A549 (cell line): Measurements from ENCODE around the gene ELOB. TPM values are rescaled to one million over a fixed set of nuclear protein-coding genes. Genes with fewer than 3 reads are reported as not detected.

Experiments
- BHLHE40 ChIP-seq: IDR thresholded peaks from 2 replicates; pipeline ENCODE4 v1.6.1; 2012; ENCODE audit warnings: low read depth, low read length, inconsistent platforms
- CBX2 ChIP-seq: fragments of 200-600 bp; sonication (generic); IDR thresholded peaks from 2 replicates; pipeline ENCODE4 v1.6.1; 2016; ENCODE audit warnings: low read depth, mild to moderate bottlenecking, borderline replicate concordance
- CBX8 ChIP-seq: fragments of 200-600 bp; sonication (generic); IDR thresholded peaks from 2 replicates; pipeline ENCODE4 v1.6.1; 2016
- CEBPB ChIP-seq, 2 experiments: fragments of >200 bp in 1 of 2; sonication (Bioruptor Twin) in 1 of 2; formaldehyde crosslinking in 1 of 2; IDR thresholded peaks; 2 replicates each; pipeline ENCODE4 v1.6.1; 2012 to 2016
- CHD4 ChIP-seq: fragments of 200-600 bp; sonication (generic); IDR thresholded peaks from 2 replicates; pipeline ENCODE4 v1.6.1; 2016; ENCODE audit warnings: antibody characterized with exemption, mild to moderate bottlenecking, borderline replicate concordance
- EHF ChIP-seq: fragments of 250-450 bp; sonication (Bioruptor Pico); IDR thresholded peaks from 2 replicates; pipeline ENCODE4 v1.5.0; 2020; ENCODE audit warnings: mild to moderate bottlenecking
- ESRRA ChIP-seq: fragments of 150-350 bp; IDR thresholded peaks from 2 replicates; pipeline ENCODE4 v1.6.1; 2014; ENCODE audit warnings: mild to moderate bottlenecking, low read length, borderline replicate concordance
- FOSB ChIP-seq: fragments of 250-450 bp; sonication (Bioruptor Pico); IDR thresholded peaks from 2 replicates; pipeline ENCODE4 v1.5.0; 2020; ENCODE audit warnings: mild to moderate bottlenecking, moderate library complexity
- FOSL2 ChIP-seq, 2 experiments: fragments of 450-650 bp in 1 of 2; fragments of >200 bp in 1 of 2; sonication (Bioruptor Twin) in 1 of 2; formaldehyde crosslinking; IDR thresholded peaks; 2 replicates each; pipeline versions ENCODE4 v1.5.0 to v1.6.1; 2016 to 2020; ENCODE audit warnings: mild to moderate bottlenecking in 1 of 2, moderate library complexity in 1 of 2
- FOXS1 ChIP-seq: fragments of 250-450 bp; sonication (Bioruptor Pico); IDR thresholded peaks from 2 replicates; pipeline ENCODE4 v1.5.0; 2020; ENCODE audit warnings: mild to moderate bottlenecking, moderate library complexity
- GATA3 ChIP-seq: IDR thresholded peaks from 2 replicates; pipeline ENCODE4 v1.6.1; 2012; ENCODE audit warnings: borderline replicate concordance
- HDAC2 ChIP-seq: fragments of 200-600 bp; sonication (generic); IDR thresholded peaks from 2 replicates; pipeline ENCODE4 v1.6.1; 2016
- HEYL ChIP-seq: fragments of 250-450 bp; sonication (Bioruptor Pico); IDR thresholded peaks from 2 replicates; pipeline ENCODE4 v1.8.0; 2021; ENCODE audit warnings: mild to moderate bottlenecking, moderate library complexity
- HOXA7 ChIP-seq: fragments of 250-450 bp; sonication (Bioruptor Pico); IDR thresholded peaks from 2 replicates; pipeline ENCODE4 v1.5.0; 2020; ENCODE audit warnings: mild to moderate bottlenecking, moderate library complexity
- HOXB13 ChIP-seq: fragments of 250-450 bp; sonication (Bioruptor Pico); IDR thresholded peaks from 2 replicates; pipeline ENCODE4 v1.5.0; 2020; ENCODE audit warnings: low read depth, mild to moderate bottlenecking, moderate library complexity
- HOXB5 ChIP-seq: fragments of 250-450 bp; sonication (Bioruptor Pico); IDR thresholded peaks from 2 replicates; pipeline ENCODE4 v1.5.0; 2020; ENCODE audit warnings: mild to moderate bottlenecking, moderate library complexity
- JUN ChIP-seq, 2 experiments: fragments of >200 bp; sonication (Bioruptor Twin); formaldehyde crosslinking; IDR thresholded peaks; 2 replicates in 1 of 2; 3 replicates in 1 of 2; pipeline ENCODE4 v1.6.1; 2016 to 2017
- JUNB ChIP-seq: fragments of >200 bp; sonication (Bioruptor Twin); formaldehyde crosslinking; IDR thresholded peaks from 2 replicates; pipeline ENCODE4 v1.6.1; 2016
- KDM1A ChIP-seq: fragments of 200-600 bp; sonication (generic); IDR thresholded peaks from 2 replicates; pipeline ENCODE4 v1.6.1; 2016; ENCODE audit warnings: low read depth, mild to moderate bottlenecking
- KDM5A ChIP-seq: fragments of 200-600 bp; sonication (generic); IDR thresholded peaks from 2 replicates; pipeline ENCODE4 v1.6.1; 2016; ENCODE audit warnings: antibody characterized with exemption, mild to moderate bottlenecking
- MAFK ChIP-seq: fragments of 450-650 bp; IDR thresholded peaks from 2 replicates; pipeline ENCODE4 v1.6.1; 2014; ENCODE audit not compliant: partially characterized antibody
- MYC ChIP-seq: IDR thresholded peaks from 2 replicates; pipeline ENCODE4 v1.6.1; 2012; ENCODE audit warnings: mild to moderate bottlenecking, inconsistent platforms, low read length, improper control_type of control experiment, borderline replicate concordance
- NPAS2 ChIP-seq: fragments of 250-450 bp; sonication (Bioruptor Pico); IDR thresholded peaks from 2 replicates; pipeline ENCODE4 v1.8.0; 2022; ENCODE audit warnings: mild to moderate bottlenecking, moderate library complexity, borderline replicate concordance
- NR3C1 ChIP-seq: fragments of >200 bp; sonication (Bioruptor Twin); formaldehyde crosslinking; IDR thresholded peaks from 3 replicates; pipeline ENCODE4 v1.6.1; 2017
- PHF8 ChIP-seq: fragments of 200-600 bp; sonication (generic); IDR thresholded peaks from 2 replicates; pipeline ENCODE4 v1.6.1; 2016; ENCODE audit warnings: low read depth, mild to moderate bottlenecking, antibody characterized with exemption, moderate library complexity, borderline replicate concordance
- POLR2AphosphoS2 ChIP-seq: conservative IDR thresholded peaks from 2 replicates; pipeline ENCODE4 v1.6.1; 2012; ENCODE audit warnings: low read length, improper control_type of control experiment, inconsistent platforms
- RAD21 ChIP-seq, 2 experiments: fragments of >200 bp in 1 of 2; sonication (Bioruptor Twin) in 1 of 2; formaldehyde crosslinking in 1 of 2; IDR thresholded peaks in 1 of 2; conservative IDR thresholded peaks in 1 of 2; 2 replicates in 1 of 2; 3 replicates in 1 of 2; pipeline ENCODE4 v1.6.1; 2012 to 2018; ENCODE audit warnings: inconsistent platforms in 1 of 2
- RARB ChIP-seq: fragments of 250-450 bp; sonication (Bioruptor Pico); IDR thresholded peaks from 2 replicates; pipeline ENCODE4 v1.8.0; 2021; ENCODE audit warnings: mild to moderate bottlenecking, moderate library complexity
- RNF2 ChIP-seq: fragments of 200-600 bp; sonication (generic); IDR thresholded peaks from 2 replicates; pipeline ENCODE4 v1.6.1; 2016; ENCODE audit warnings: low read depth, mild to moderate bottlenecking, antibody characterized with exemption, moderate library complexity, borderline replicate concordance
- TP53 ChIP-seq: fragments of 250-450 bp; sonication (Bioruptor Pico); IDR thresholded peaks from 2 replicates; pipeline ENCODE4 v1.5.0; 2021; ENCODE audit warnings: mild to moderate bottlenecking, moderate library complexity
- ZC3H11A ChIP-seq: fragments of 450-650 bp; IDR thresholded peaks from 2 replicates; pipeline ENCODE4 v1.6.1; 2014; ENCODE audit warnings: antibody characterized with exemption, mild to moderate bottlenecking
- polyA plus RNA-seq, 4 experiments: library from polyadenylated mRNA; depleted of rRNA in 3 of 4; stranded (reverse); fragments of >200 nt; fragmentation: RNase III in 1 of 4; extraction: RNeasy Plus Mini Kit Qiagen cat#74134 plus additional on column Dnase treatment in 1 of 4; gene quantifications; 2 replicates in 3 of 4; 3 replicates in 1 of 4; pipeline ENCODE4 v1.2.3, GENCODE V29; 2011 to 2017
- TF ChIP-seq, protein P1 (sequence below): fragments of 250-450 bp; sonication (Bioruptor Pico); IDR thresholded peaks from 2 replicates; pipeline ENCODE4 v1.5.0; 2021; ENCODE audit warnings: mild to moderate bottlenecking, moderate library complexity, borderline replicate concordance
- TF ChIP-seq, protein P2 (sequence below): fragments of >200 bp; sonication (Bioruptor Twin); formaldehyde crosslinking; IDR thresholded peaks from 3 replicates; pipeline ENCODE4 v1.5.1; 2016
- TF ChIP-seq, protein P3 (sequence below): IDR thresholded peaks from 2 replicates; pipeline ENCODE4 v1.6.1; 2012; ENCODE audit warnings: low read depth, borderline replicate concordance
- TF ChIP-seq, protein P4 (sequence below): fragments of >200 bp; sonication (Bioruptor Twin); formaldehyde crosslinking; IDR thresholded peaks from 3 replicates; pipeline ENCODE4 v1.6.1; 2016
- TF ChIP-seq, protein P5 (sequence below): fragments of 250-450 bp; sonication (Bioruptor Pico); IDR thresholded peaks from 2 replicates; pipeline ENCODE4 v1.5.0; 2020; ENCODE audit warnings: low read depth, mild to moderate bottlenecking, moderate library complexity
- TF ChIP-seq, protein P6 (sequence below): IDR thresholded peaks from 2 replicates; pipeline ENCODE4 v1.6.1; 2012

The ELOB gene
- polyA plus RNA-seq, 2 of the 4 experiments (the other 2 are of a cell fraction): 136 to 494 TPM

DNA sequence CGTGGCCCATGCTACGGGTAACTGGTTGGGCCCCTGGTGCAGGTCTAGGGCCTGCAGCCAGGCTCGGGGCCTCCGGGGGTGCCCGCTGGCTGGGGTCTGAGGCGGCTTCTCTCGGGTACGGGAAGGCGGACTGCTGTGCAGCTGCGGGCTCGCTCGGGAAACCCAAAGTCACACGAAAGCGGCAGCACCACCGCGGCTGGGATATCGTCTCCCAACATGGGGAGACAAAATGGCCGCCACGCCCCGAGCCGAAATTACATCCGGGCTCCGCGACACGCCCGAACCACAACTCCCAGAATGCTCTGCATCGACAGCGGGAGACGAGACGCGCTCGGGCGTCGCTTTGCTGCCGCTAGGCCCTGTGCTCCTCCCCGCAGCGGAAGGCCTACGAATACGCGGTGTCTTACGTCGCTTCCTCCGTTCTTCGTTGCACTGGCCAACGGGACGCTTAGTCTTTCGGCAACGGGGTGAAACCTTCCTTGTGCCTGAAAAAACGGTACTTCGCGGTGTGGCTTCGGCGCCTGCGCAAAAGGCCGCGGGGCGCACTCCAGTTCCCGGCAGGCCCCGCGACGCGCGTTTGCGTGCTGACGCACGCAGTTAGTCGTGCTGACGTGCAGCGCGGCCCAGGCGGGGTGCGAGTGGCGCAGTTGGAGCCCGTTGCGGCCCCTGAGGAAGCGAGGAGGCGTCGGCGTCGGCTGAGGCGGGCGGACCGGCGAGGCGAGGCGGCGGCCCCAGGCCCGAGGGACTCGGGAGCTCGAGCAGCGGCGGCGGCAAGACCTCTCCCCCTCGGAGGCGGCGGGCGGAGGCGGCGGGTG, 24.8 kb downstream of the ELOB start, which contains the start of gene SRRM2 (continued):
- TF ChIP-seq, protein P1, sequence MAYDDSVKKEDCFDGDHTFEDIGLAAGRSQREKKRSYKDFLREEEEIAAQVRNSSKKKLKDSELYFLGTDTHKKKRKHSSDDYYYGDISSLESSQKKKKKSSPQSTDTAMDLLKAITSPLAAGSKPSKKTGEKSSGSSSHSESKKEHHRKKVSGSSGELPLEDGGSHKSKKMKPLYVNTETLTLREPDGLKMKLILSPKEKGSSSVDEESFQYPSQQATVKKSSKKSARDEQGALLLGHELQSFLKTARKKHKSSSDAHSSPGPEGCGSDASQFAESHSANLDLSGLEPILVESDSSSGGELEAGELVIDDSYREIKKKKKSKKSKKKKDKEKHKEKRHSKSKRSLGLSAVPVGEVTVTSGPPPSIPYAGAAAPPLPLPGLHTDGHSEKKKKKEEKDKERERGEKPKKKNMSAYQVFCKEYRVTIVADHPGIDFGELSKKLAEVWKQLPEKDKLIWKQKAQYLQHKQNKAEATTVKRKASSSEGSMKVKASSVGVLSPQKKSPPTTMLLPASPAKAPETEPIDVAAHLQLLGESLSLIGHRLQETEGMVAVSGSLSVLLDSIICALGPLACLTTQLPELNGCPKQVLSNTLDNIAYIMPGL (CRISPR knock-in tag): no peak
- TF ChIP-seq BHLHE40 (no peak), EHF (CRISPR knock-in tag) (peak; percentile 92; the same call in 1 of the 2 replicates), JUNB (no peak), HDAC2 (peak; percentile 36; the same call in 1 of the 2 replicates), RNF2 (peak; percentile 86; the same call in 1 of the 2 replicates), KDM5A (no peak), HOXB13 (CRISPR knock-in tag) (peak; percentile 96), GATA3 (no peak), CBX8 (no peak), RARB (CRISPR knock-in tag) (no peak), FOXS1 (CRISPR knock-in tag) (peak; percentile 58; the same call in 1 of the 2 replicates), HEYL (CRISPR knock-in tag) (peak; percentile 92), NR3C1 (no peak), CBX2 (no peak), HOXB5 (CRISPR knock-in tag) (peak; percentile 95), CEBPB (IDR thresholded peaks at IDR 0.05) (no peak), RAD21 (conservative IDR thresholded peaks at IDR 0.05 in 1 of 2, IDR thresholded peaks at IDR 0.05 in 1 of 2) (no peak), KDM1A (no peak), JUN (IDR thresholded peaks at IDR 0.05) (peak; percentile 19 to 96; a peak in 3 of 5 replicates), NPAS2 (CRISPR knock-in tag) (no peak), MYC (peak; percentile 28; the same call in 1 of the 2 replicates), TP53 (peak; percentile 89; the same call in 1 of the 2 replicates), PHF8 (peak; percentile 89), ESRRA (no peak), HOXA7 (CRISPR knock-in tag) (no peak), POLR2AphosphoS2 (no peak), ZC3H11A (no peak), CHD4 (no peak), FOSL2 (IDR thresholded peaks at IDR 0.05) (no peak), FOSL2 (CRISPR knock-in tag; IDR thresholded peaks at IDR 0.05) (0 out of 2 replicates have a peak, but pooled peaks have one; percentile 21), FOSB (CRISPR knock-in tag) (no peak), MAFK (peak; percentile 92)
- TF ChIP-seq, protein P2, sequence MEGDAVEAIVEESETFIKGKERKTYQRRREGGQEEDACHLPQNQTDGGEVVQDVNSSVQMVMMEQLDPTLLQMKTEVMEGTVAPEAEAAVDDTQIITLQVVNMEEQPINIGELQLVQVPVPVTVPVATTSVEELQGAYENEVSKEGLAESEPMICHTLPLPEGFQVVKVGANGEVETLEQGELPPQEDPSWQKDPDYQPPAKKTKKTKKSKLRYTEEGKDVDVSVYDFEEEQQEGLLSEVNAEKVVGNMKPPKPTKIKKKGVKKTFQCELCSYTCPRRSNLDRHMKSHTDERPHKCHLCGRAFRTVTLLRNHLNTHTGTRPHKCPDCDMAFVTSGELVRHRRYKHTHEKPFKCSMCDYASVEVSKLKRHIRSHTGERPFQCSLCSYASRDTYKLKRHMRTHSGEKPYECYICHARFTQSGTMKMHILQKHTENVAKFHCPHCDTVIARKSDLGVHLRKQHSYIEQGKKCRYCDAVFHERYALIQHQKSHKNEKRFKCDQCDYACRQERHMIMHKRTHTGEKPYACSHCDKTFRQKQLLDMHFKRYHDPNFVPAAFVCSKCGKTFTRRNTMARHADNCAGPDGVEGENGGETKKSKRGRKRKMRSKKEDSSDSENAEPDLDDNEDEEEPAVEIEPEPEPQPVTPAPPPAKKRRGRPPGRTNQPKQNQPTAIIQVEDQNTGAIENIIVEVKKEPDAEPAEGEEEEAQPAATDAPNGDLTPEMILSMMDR: no peak
- TF ChIP-seq, protein P3, sequence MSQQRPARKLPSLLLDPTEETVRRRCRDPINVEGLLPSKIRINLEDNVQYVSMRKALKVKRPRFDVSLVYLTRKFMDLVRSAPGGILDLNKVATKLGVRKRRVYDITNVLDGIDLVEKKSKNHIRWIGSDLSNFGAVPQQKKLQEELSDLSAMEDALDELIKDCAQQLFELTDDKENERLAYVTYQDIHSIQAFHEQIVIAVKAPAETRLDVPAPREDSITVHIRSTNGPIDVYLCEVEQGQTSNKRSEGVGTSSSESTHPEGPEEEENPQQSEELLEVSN: peak; percentile 90
- TF ChIP-seq, protein P4, sequence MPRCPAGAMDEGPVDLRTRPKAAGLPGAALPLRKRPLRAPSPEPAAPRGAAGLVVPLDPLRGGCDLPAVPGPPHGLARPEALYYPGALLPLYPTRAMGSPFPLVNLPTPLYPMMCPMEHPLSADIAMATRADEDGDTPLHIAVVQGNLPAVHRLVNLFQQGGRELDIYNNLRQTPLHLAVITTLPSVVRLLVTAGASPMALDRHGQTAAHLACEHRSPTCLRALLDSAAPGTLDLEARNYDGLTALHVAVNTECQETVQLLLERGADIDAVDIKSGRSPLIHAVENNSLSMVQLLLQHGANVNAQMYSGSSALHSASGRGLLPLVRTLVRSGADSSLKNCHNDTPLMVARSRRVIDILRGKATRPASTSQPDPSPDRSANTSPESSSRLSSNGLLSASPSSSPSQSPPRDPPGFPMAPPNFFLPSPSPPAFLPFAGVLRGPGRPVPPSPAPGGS: peak; percentile 84; the same call in 2 of the 3 replicates
- TF ChIP-seq, protein P5, sequence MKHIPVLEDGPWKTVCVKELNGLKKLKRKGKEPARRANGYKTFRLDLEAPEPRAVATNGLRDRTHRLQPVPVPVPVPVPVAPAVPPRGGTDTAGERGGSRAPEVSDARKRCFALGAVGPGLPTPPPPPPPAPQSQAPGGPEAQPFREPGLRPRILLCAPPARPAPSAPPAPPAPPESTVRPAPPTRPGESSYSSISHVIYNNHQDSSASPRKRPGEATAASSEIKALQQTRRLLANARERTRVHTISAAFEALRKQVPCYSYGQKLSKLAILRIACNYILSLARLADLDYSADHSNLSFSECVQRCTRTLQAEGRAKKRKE (CRISPR knock-in tag): peak; percentile 91
- TF ChIP-seq, protein P6, sequence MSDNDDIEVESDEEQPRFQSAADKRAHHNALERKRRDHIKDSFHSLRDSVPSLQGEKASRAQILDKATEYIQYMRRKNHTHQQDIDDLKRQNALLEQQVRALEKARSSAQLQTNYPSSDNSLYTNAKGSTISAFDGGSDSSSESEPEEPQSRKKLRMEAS: peak; percentile 91; the same call in 1 of the 2 replicates
